Ishikawa (cell line): ENCODE results near the gene ACSL6.

Experiments used
- CEBPB ChIP-seq: IDR thresholded peaks from 2 replicates; pipeline ENCODE4 v1.6.1; 2012
- CREB1 ChIP-seq: IDR thresholded peaks from 2 replicates; pipeline ENCODE4 v1.6.1; 2012; ENCODE audit warnings: low read depth
- EGR1 ChIP-seq: IDR thresholded peaks from 2 replicates; pipeline ENCODE4 v1.6.1; 2012
- EP300 ChIP-seq: IDR thresholded peaks from 2 replicates; pipeline ENCODE4 v1.6.1; 2012; ENCODE audit warnings: borderline replicate concordance
- FOXM1 ChIP-seq: IDR thresholded peaks from 2 replicates; pipeline ENCODE4 v1.6.1; 2012; ENCODE audit warnings: low read depth, borderline replicate concordance
- MAX ChIP-seq: IDR thresholded peaks from 2 replicates; pipeline ENCODE4 v1.6.1; 2012
- NFIC ChIP-seq: IDR thresholded peaks from 2 replicates; pipeline ENCODE4 v1.6.1; 2012
- RAD21 ChIP-seq: IDR thresholded peaks from 2 replicates; pipeline ENCODE4 v1.6.1; 2012; ENCODE audit warnings: low read depth
- TAF1 ChIP-seq: IDR thresholded peaks from 2 replicates; pipeline ENCODE4 v1.6.1; 2012; ENCODE audit warnings: low read depth, mild to moderate bottlenecking
- TCF12 ChIP-seq: IDR thresholded peaks from 2 replicates; pipeline ENCODE4 v1.6.1; 2012; ENCODE audit warnings: low read depth
- TEAD4 ChIP-seq: IDR thresholded peaks from 2 replicates; pipeline ENCODE4 v1.6.1; 2012
- YY1 ChIP-seq: IDR thresholded peaks from 2 replicates; pipeline ENCODE4 v1.6.1; 2012; ENCODE audit warnings: low read depth
- ZBTB7A ChIP-seq: IDR thresholded peaks from 2 replicates; pipeline ENCODE4 v1.6.1; 2012; ENCODE audit warnings: low read depth
- TF ChIP-seq, protein P1 (sequence below): IDR thresholded peaks from 2 replicates; pipeline ENCODE4 v1.6.1; 2012
- TF ChIP-seq, protein P2 (sequence below): IDR thresholded peaks from 2 replicates; pipeline ENCODE4 v1.6.1; 2012; ENCODE audit warnings: low read depth, mild to moderate bottlenecking

Gene ACSL6

DNA sequence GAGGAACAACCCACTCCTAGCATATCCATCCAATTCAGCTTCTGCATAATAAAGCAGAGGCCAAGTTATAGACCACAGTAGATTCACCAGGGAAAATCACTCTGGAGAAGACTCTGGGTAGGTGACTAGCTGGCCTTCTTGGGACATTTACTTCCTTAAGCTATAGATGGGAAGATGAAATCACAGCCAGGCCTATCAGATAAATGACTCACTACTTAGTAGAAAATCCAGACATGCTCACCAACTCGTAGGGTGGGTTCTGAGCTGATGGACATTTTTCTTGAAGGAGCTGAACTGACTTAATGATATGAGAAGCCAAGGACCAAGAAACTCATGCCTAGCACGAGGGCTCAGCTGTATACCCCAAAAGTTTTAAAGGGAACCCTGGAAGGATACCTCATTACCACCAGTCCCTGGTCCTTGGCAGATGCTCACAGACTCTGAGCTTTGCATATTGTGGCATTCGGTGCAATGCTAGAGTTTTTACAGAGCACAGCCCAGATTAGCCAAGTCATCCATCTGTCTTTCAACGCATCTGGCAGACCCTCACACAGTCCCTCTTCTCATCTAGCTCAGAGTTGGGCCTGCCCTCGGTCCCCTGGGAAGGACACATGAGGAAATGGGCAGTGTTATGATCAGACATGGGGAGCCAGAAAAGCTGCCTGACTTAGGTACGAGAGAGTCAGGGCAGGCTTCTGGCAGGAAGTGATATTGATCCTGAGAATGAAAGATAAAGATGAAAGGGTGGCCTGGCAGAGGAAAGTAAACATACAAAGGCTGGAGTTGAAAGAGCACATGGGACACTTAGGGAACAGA lies 15.0 kb downstream of the ACSL6 start:
- no peak for TF ChIP-seq CREB1
- no peak for TF ChIP-seq NFIC
- TF ChIP-seq, protein P1, sequence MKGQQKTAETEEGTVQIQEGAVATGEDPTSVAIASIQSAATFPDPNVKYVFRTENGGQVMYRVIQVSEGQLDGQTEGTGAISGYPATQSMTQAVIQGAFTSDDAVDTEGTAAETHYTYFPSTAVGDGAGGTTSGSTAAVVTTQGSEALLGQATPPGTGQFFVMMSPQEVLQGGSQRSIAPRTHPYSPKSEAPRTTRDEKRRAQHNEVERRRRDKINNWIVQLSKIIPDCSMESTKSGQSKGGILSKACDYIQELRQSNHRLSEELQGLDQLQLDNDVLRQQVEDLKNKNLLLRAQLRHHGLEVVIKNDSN, result no peak
- TF ChIP-seq, protein P2, sequence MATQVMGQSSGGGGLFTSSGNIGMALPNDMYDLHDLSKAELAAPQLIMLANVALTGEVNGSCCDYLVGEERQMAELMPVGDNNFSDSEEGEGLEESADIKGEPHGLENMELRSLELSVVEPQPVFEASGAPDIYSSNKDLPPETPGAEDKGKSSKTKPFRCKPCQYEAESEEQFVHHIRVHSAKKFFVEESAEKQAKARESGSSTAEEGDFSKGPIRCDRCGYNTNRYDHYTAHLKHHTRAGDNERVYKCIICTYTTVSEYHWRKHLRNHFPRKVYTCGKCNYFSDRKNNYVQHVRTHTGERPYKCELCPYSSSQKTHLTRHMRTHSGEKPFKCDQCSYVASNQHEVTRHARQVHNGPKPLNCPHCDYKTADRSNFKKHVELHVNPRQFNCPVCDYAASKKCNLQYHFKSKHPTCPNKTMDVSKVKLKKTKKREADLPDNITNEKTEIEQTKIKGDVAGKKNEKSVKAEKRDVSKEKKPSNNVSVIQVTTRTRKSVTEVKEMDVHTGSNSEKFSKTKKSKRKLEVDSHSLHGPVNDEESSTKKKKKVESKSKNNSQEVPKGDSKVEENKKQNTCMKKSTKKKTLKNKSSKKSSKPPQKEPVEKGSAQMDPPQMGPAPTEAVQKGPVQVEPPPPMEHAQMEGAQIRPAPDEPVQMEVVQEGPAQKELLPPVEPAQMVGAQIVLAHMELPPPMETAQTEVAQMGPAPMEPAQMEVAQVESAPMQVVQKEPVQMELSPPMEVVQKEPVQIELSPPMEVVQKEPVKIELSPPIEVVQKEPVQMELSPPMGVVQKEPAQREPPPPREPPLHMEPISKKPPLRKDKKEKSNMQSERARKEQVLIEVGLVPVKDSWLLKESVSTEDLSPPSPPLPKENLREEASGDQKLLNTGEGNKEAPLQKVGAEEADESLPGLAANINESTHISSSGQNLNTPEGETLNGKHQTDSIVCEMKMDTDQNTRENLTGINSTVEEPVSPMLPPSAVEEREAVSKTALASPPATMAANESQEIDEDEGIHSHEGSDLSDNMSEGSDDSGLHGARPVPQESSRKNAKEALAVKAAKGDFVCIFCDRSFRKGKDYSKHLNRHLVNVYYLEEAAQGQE, result no peak
- TF ChIP-seq MAX, result no peak
- no peak for TF ChIP-seq CEBPB
- TF ChIP-seq EGR1, result no peak
- TF ChIP-seq FOXM1, result no peak
- TF ChIP-seq EP300, result no peak
- TF ChIP-seq TCF12, result no peak
- no peak for TF ChIP-seq TAF1
- TF ChIP-seq ZBTB7A, result no peak
- no peak for TF ChIP-seq YY1
- TF ChIP-seq RAD21, result no peak

GRCh38 chr5:131994533-131995226 lies 16.8 kb downstream of the ACSL6 start:
- TF ChIP-seq RAD21, result no peak
- no peak for TF ChIP-seq MAX
- no peak for TF ChIP-seq EP300
- TF ChIP-seq, protein P1, result no peak
- TF ChIP-seq, protein P2, result no peak
- TF ChIP-seq TCF12, result no peak
- no peak for TF ChIP-seq CEBPB
- TF ChIP-seq TEAD4, result no peak
- no peak for TF ChIP-seq CREB1
- no peak for TF ChIP-seq TAF1
- no peak for TF ChIP-seq NFIC
- TF ChIP-seq YY1, result no peak
- TF ChIP-seq FOXM1, result no peak
- TF ChIP-seq EGR1, result no peak
- no peak for TF ChIP-seq ZBTB7A

GRCh38 chr5:131994090-131994489 lies 17.4 kb downstream of the ACSL6 start:
- no peak for TF ChIP-seq MAX
- TF ChIP-seq TCF12, result no peak
- TF ChIP-seq CREB1, result no peak
- TF ChIP-seq FOXM1, result no peak
- no peak for TF ChIP-seq TEAD4
- no peak for TF ChIP-seq TAF1
- no peak for TF ChIP-seq RAD21
- no peak for TF ChIP-seq CEBPB
- TF ChIP-seq YY1, result no peak
- no peak for TF ChIP-seq EGR1
- no peak for TF ChIP-seq EP300
- TF ChIP-seq, protein P1, result no peak
- no peak for TF ChIP-seq ZBTB7A
- TF ChIP-seq, protein P2, result no peak
- TF ChIP-seq NFIC, result no peak
